Activated naive CD4-positive, alpha-beta T cell (primary cell): ENCODE data around the gene TAF11L2.
"Not testable (repeated sequence)": the region's sequence is repeated elsewhere in the genome, so short reads cannot be mapped to it uniquely, and the experiment has no call there.

Experiments used
- DNase-seq, 4 experiments: peaks; one replicate each; lab custom pipeline; 2025; lab: John Stamatoyannopoulos, UW

The TAF11L2 gene

DNA sequence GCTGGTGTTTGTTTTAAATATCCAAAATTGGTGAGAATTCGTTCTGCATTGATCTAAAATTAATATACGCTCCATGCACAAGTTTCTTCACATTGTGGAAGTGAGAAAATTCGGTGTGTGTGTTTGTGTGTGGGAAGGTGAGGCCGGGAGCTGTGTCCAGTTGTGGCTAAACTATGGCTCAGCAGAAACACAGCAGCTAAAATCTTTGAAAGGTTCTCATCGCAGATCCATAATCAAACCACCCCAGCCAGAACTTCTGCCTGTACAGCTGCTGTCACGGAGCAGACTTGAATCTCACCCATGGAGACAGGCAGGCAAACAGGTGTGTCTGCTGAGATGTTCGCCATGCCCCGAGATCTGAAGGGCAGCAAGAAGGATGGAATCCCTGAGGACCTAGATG is at the start of gene TAF11L2:
Gene TAF11L2, plus strand, starts transcription at position 301 of the 400 bp plus-strand sequence.
- not testable (repeated sequence) for DNase-seq

DNA sequence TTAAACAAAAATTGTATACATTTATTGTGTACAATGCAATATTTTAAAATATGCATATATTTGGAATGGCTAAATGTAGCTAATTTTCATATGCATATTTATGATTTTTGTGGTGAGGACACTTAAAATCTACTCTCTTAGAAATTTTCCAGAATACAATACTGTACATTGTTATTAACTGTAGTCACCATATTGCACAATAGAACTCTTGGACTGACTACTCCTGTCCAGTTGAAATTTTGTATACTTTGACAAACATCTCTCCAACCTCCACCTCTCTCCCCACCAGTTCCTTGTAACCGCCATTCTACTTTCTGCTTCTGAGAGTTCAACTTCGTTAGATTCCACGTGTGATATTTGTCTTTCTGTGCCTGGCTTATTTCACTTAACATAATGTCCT is 49.2 kb upstream of the TAF11L2 start:
- DNase-seq = no peak

DNA sequence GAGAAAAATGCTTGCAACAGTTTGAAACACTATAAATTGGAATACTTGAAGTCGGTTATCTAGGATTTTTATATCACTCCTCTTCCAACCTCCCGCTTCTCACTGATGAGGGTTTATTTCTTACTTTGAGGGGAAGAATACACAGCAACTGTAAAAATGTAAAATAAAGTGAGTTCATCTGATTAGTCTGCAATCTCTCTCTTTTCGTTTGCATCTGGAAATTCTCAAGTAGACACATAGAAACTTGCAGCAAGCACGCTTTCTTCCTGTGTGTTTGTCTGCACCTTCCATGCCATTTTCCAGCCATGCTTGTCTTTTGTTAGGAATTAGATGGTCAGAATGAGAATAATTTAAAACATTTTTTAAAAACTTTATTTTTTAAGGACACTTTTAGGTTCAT is 45.1 kb upstream of the TAF11L2 start:
- no peak for DNase-seq

DNA sequence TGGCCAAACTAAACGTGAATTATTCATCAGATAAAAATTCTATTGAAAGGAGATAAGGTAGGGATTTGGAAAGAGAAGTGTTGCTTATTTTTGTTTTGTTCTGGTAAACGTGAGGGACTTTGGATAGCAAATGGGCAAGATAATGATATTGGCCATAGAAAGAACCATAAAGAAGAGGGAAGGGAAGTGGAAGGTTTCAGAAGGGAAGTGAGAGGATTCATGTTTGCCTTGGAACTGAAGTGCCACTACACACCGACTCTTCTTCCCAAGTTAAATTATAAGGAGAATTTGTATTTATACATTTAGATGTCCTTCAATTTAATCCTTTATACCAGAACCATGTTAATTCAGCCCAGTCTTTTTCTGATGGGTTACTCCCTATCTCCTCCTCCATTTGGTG is 42.1 kb upstream of the TAF11L2 start:
- no peak for DNase-seq

DNA sequence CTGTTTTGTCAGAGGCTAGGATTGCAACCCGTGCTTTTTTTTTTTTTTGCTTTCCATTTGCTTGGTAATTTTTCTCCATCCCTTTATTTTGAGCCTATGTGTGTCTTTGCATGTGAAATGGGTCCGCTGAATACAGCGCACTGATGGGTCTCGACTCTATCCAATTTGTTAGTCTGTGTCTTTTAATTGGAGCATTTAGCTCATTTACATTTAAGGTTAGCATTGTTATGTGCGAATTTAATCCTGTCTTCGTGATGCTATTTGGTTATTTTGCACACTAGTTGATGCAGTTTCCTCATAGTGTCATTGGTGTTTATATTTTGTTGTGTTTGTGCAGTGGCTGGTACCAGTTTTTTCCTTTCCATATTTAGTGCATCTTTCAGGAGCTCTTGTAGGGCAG is 36.2 kb upstream of the TAF11L2 start:
- DNase-seq = no peak

DNA sequence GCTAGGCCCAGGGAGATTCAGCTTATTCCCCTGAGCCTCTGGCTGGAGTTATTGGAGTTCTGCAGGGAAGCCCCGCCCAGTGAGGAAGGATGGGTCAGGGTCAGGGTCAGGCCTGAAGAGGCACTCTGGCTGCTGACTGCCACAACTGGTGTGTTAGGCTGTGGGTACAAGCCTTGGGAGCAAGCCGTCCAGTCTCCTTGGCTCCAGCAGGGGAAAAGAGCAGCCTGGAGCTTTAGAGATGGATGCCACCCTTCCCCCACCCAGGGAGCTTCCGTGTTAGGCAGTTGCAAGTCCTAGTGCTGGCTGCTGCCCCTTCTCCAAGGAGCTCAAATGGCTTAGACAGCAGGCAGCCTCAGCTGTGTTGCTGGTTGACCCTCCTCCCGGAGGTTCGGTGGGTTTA is 34.4 kb upstream of the TAF11L2 start:
- DNase-seq = no peak

DNA sequence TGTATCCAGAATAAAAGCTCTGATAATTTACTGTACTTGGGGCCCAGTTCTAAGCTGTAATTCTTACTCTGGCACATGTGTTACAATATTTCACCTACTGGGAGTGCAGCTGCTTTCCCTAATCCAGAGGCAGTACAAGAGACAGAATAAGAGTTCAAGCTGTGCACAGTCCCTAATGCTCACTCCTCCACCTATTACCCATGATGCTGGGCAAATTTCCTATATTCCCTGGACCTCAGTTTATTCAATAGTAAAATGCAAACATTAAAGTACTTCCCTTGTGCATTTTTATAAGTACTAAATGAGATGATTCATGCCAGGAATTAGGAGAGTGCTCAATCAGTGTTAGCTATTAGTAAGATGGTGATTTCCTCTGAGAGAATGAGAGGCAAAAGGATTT is 28.0 kb upstream of the TAF11L2 start:
- no peak for DNase-seq

DNA sequence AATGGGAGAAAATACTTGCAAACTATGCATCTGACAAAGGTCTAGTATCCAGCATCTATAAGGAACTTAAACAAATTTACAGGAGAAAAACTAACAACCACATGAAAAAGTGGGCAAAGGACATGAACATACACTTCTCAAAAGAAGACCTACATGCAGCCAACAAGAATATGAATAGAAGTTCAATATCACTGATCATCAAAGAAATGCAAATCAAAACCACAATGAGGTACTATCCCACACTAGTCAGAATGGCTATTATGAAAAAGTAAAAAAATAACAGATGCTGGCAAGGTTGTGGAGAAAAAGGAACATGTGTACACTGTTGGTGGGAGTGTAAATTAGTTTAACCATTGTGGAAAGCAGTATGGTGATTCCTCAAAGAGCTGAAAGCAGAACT is 23.0 kb upstream of the TAF11L2 start:
- not testable (repeated sequence) for DNase-seq

DNA sequence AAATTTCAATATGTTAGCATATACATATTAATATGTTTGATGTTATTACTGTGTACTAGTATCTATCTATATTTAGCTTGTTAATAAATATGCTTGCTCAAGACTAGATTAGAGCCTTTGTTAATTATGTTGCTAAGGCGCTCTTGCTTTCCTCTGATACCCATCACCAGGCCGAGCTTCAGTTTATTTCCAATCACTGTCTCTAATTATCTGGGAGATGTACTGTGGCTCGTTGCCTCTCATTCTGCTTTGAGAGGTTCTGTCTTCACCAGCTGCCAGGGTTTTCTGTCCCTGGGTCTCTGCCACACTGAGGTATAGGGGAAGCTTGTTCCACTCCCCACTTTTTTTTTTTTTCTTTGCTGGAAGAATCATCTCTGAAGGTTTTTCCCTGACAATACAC is 21.0 kb upstream of the TAF11L2 start:
- DNase-seq = no peak

DNA sequence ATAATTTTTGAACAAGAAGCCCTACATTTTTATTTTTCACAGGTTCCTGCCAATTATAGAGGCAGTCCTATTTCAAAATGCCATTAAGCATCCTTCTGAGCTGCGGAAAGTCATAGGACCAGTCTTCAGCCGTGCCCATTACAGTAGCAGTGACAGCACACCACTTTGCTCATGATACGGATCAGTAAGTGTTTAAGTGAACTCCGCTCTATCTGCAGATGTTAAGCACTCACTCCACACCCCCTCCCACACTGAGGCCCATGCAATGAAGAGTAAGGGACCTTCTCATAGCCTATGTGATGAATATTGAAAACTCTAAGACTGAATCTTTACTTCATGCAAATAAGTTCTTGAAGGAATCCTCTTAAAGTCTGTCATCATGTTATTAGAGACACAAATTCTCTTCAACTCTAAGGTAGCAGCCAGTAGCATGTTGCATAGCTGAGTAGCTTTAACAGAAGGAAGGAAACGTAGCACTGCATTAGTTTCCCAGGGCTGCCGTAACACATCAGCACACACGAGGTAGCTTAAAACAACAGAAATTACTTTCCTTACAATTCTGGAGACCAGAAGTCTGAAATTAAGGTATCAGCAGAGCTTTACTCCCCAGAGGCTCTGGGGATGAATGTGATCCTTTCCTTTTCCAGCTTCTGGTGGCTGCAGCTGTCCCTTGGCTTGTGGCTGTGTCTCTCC is 20.3 kb upstream of the TAF11L2 start:
- DNase-seq = no peak

DNA sequence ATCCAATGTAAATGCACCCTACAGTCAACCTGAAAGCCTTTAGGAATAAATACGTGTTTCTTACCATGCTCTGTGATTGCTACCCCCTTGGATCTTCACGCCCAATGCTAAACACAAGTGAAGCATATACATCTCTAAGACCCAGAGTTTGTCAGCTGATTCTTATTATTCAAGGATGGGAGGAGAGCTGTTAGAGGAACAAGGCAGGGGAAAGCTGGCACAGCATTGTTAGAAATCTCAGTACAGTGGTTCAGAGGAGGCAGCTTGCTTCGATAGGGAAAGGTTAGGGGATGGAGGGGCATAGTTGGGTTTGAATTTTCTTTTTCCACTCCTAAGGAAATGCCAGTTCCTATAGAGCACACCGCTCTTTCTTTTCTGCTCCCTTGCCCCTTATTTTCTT is 16.7 kb upstream of the TAF11L2 start:
- DNase-seq = no peak

DNA sequence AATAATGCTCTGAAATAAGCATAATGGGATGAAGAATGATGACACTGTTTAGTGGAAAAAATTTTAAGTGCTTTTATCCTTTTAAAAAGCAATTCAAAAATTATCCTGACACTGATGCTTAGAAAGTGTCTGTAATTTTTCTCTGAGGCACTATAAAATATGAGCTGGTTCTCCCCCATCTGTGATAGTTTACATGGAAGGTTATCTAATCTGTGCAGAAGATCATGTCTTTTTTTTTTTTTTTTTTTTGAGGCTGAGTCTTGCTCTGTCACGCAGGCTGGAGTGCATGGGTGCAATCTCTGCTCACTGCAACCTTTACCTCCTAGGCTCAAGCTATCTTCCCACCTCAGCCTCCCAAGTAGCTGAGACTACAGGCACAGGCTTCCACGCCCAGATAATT is 15.2 kb upstream of the TAF11L2 start:
- DNase-seq = no peak

DNA sequence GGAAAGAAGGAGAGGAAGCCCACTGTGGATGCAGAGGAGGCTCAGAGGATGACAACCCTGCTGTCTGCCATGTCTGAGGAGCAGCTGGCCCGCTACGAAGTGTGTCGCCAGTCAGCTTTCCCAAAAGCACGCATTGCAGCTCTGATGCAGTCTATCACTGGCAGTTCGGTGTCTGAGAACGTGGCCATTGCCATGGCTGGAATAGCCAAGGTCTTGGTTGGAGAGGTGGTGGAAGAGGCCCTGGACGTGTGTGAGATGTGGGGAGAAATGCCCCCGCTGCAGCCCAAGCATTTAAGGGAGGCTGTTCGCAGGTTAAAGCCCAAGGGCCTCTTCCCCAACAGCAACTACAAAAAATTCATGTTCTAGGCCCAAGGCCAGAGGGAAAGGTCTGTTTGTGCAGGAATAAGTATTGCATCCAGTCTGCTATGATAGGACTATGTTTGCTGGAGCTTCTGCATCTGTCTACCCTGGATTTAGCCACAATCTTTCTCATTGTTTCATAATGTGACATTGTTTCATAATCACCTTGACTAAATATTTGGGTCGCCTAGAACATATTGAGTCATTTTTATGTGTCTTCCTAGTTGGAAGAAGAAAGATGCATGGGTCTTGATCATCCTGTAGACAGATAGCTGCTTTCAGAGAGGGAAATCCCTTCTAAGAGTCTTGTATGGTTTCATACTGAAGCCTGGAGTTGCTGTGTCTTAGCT is 11.4 kb upstream of the TAF11L2 start:
- not testable (repeated sequence) for DNase-seq

DNA sequence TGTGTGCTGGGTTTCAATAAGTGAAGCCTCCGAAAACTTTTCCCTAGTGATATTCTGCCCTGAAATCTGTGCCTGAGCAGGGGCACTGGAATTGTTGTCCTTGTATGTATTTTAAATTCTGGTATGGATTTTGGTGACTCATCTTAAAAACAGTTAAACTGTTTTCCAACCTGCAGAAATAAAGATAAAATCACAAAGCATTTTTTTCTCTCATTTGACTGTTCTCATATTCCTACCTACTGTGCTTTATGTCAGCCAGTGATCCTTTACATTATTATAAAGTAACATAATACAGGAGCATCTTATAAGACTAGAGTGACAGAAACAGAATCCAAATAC is 10.9 kb upstream of the TAF11L2 start:
- no peak for DNase-seq

DNA sequence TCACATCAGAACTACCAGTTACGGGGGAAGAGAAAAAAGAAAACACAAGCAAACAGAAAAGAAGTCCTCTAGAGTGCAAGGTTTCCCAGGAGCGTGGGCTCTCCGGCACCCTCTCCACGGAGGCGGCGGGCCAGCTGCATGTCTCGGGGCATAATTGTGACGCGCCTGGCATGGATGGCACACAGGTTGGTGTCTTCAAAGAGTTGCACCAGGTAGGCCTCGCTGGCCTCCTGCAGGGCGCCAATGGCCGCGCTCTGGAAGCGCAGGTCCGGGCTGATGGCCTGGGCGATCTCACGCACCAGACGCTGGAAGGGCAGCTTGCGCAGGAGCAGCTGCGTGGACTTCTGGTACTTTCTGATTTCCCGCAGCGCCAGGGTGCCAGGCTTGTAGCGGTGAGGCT is 6.8 kb upstream of the TAF11L2 start:
- not testable (repeated sequence) for DNase-seq

DNA sequence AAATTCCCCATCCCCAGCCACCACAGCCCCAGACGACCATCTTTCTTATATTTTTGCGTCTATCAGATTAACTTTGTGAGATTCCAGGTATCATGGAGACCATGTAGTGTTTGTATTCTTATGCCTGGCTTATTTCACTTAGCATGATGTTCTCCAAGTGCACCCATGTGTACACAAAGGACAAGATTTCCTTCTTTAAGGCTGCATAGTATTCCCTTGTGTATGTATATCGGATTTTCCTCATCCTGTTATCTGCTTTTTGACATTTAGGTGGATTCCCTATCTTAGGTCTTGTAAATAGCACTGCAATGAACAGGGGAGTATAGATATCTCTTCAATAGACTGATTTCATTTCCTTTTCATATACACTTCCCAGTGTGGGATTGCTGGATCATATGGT is 5.3 kb upstream of the TAF11L2 start:
- DNase-seq = no peak

DNA sequence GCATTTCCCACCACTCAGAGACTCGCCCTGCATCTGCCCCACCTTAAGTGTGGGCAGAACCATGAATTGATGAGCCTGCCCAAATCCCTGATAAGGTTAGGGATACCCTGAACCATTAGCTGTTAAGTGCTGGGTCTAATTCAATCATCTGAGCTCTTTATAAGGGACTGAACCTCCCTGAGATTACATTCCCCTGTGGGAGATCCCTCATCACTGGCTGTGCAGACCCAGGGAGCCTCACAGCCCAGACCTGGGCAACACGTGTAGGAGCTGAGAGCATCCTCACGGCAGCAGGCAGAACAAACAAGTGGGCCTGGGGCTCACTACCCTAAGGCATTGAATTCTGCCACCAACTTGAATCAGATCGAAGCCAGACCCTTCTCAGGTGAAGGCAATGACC is 585 bp upstream of the TAF11L2 start:
- DNase-seq = no peak

DNA sequence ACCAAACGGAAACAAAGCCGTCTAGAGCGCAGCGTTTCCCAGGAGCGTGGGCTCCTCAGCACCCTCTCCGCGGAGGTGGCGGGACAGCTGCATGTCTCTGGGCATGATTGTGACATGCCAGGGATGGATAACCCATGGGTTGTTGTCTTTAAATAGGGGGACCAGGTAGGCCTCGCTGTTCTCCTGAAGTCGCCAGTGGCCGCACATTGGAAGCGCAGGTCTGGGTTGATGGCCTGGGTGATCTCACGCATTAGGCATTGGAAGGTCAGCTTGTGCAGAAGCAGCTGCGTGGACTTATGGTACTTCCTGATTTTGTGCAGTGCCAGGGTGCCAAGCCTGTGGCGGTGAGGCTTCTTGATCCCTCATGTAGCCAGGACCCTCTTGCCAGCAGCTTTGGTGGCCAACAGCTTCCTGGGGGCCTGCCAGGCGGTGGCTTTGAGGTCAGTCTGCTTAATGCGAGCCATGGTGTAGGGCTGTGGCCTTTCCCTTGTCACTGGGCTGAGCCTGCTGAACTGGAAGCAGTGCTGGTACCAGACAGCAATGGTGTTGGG is 13.8 kb downstream of the TAF11L2 start:
- DNase-seq = no peak

DNA sequence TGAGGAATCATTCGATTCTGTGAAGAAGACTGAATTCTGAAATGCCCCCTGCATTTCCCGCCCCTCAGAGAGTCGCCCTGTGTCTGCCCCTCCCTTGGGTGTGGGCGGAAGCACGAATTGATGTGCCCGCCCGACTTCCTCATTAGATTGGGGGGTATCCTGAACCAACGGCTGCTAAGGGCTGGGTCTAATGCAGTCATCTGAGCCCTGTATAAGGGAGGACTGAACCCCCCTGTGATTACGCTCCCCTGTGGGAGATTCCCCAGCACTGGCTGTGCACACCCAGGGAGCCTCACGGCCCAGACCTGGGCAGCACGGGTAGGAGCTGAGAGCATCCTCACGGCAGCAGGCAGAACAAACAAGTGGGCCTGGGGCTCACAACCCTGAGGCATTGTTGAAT is 19.5 kb downstream of the TAF11L2 start:
- not testable (repeated sequence) for DNase-seq

DNA sequence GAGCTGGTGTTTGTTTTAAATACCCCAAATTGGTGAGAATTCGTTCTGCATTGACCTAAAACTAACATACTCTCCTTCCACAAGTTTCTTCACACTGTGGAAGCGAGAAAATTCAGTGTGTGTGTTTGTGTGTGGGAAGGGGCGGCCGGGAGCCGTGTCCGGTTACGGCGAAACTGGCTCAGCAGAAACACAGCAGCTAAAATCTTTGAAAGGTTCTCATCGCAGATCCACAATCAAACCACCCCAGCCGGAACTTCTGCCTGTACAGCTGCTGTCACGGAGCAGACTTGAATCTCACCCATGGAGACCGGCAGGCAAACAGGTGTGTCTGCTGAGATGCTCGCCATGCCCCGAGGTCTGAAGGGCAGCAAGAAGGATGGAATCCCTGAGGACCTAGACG is 20.0 kb downstream of the TAF11L2 start, which contains the start of gene TAF11L3:
Gene TAF11L3, plus strand, starts transcription at position 301 of the 400 bp plus-strand sequence.
- DNase-seq = not testable (repeated sequence)

DNA sequence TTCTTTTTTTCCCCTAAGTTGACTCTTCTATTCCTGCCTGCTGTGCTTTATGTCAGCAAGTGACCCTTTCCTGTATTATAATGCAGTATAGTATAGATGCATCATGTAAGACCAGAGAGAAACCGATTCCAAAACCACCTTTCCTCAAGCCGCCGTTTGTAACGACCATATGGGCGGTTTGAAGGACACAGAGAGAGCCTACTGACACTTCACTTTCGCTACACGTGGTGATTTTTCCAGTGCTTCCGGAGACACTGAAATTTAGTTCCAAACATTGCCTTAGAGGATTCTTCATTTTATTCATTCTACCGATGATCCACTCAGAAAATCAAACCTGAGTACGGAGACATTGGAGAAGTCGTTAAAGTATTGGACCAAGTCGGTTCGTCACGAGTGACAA is 21.5 kb downstream of the TAF11L2 start:
- DNase-seq = not testable (repeated sequence)

DNA sequence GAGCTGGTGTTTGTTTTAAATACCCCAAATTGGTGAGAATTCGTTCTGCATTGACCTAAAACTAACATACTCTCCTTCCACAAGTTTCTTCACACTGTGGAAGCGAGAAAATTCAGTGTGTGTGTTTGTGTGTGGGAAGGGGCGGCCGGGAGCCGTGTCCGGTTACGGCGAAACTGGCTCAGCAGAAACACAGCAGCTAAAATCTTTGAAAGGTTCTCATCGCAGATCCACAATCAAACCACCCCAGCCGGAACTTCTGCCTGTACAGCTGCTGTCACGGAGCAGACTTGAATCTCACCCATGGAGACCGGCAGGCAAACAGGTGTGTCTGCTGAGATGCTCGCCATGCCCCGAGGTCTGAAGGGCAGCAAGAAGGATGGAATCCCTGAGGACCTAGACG is 23.5 kb downstream of the TAF11L2 start, which contains the start of gene TAF11L4:
Gene TAF11L4, plus strand, starts transcription at position 301 of the 400 bp plus-strand sequence.
- not testable (repeated sequence) for DNase-seq

DNA sequence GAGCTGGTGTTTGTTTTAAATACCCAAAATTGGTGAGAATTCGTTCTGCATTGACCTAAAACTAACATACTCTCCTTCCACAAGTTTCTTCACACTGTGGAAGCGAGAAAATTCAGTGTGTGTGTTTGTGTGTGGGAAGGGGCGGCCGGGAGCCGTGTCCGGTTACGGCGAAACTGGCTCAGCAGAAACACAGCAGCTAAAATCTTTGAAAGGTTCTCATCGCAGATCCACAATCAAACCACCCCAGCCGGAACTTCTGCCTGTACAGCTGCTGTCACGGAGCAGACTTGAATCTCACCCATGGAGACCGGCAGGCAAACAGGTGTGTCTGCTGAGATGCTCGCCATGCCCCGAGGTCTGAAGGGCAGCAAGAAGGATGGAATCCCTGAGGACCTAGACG is 26.9 kb downstream of the TAF11L2 start, which contains the start of gene TAF11L5:
Gene TAF11L5, plus strand, starts transcription at position 301 of the 400 bp plus-strand sequence.
- not testable (repeated sequence) for DNase-seq
